H1 (cell line): ENCODE data around the gene PRKAR1B.

Source experiments
- ATF3 ChIP-seq: IDR thresholded peaks from 2 replicates; pipeline ENCODE4 v1.6.1; 2011; ENCODE audit warnings: low read depth, mild to moderate bottlenecking, low read length; ENCODE audit not compliant: insufficient read depth
- CTCF ChIP-seq, 3 experiments: IDR thresholded peaks; 1 replicate in 2 of 3; 2 replicates in 1 of 3; pipeline versions ENCODE4 v1.5.1 to v1.6.1; 2011; ENCODE audit warnings: low read length in 3 of 3, mild to moderate bottlenecking in 3 of 3, inconsistent platforms in 2 of 3, low read depth in 1 of 3, moderate library complexity in 1 of 3; ENCODE audit not compliant: insufficient read depth in 1 of 3; ENCODE audit errors: control extremely low read depth in 1 of 3
- FOSL1 ChIP-seq: IDR thresholded peaks from 2 replicates; pipeline ENCODE4 v1.6.1; 2011; ENCODE audit warnings: mild to moderate bottlenecking, low read depth, low read length, moderate library complexity; ENCODE audit not compliant: insufficient read depth
- GABPA ChIP-seq: IDR thresholded peaks from 2 replicates; pipeline ENCODE4 v1.6.1; 2011; ENCODE audit warnings: mild to moderate bottlenecking, low read length, moderate library complexity, borderline replicate concordance; ENCODE audit not compliant: insufficient read depth
- RFX5 ChIP-seq: IDR thresholded peaks from 2 replicates; pipeline ENCODE4 v1.6.1; 2011; ENCODE audit warnings: low read depth, low read length, improper control_type of control experiment, borderline replicate concordance

- no peak for TF ChIP-seq RFX5
- no peak for TF ChIP-seq CTCF (IDR thresholded peaks at IDR 0.05; ENCODE audit: control extremely low read depth in 1 of 3, insufficient read depth in 1 of 3, low read depth in 1 of 3, low read length in 3 of 3)
- TF ChIP-seq FOSL1 = no peak
- TF ChIP-seq GABPA = no peak
- TF ChIP-seq ATF3 = no peak
These were observed 125.3 kb downstream of the PRKAR1B start for GRCh38 chr7:601595-602340.
